OCI-LY1 (cell line): ENCODE data around the gene KLHDC9.

Experiments
- CTCF ChIP-seq: fragments of 200-600 bp; sonication (generic), shearing (Covaris generic); IDR thresholded peaks from 2 replicates; pipeline ENCODE4 v1.5.1; 2017; ENCODE audit warnings: mild to moderate bottlenecking, antibody characterized with exemption, low read length, moderate library complexity, mixed read lengths
- EZH2 ChIP-seq: fragments of 200-600 bp; sonication (generic), shearing (Covaris generic); IDR thresholded peaks from 2 replicates; pipeline ENCODE4 v1.8.0; 2017; ENCODE audit warnings: borderline replicate concordance, mixed run types, mild to moderate bottlenecking, antibody characterized with exemption, low read length, moderate library complexity, mixed read lengths

GRCh38 chr1:161069731-161070270, 28.4 kb upstream of the KLHDC9 start, which contains the start of gene ARHGAP30:
- no peak for TF ChIP-seq CTCF
- TF ChIP-seq EZH2, result no peak
